Right lobe of liver (tissue), 6 donors: ENCODE data around the gene NEDD4L. TPM values are rescaled to one million over a fixed set of nuclear protein-coding genes. Genes with fewer than 3 reads are reported as not detected.

Experiments used
- ATAC-seq, 4 donors: fragments of 200-7000 bp; cut with Tn5 transposase; one replicate each; pipeline ENCODE4 v1.9.1; 2020; ENCODE audit warnings: mild to moderate bottlenecking in 4 of 4, moderate library complexity in 4 of 4
- DNase-seq, 3 donors: peaks; one replicate each; pipeline ENCODE4 v3.0.0-alpha.2; 2020
- H3K27ac ChIP-seq, 3 donors: fragments of 200-600 bp; one replicate each; pipeline ENCODE4 v1.8.0; 2022
- H3K27me3 ChIP-seq, 2 donors: fragments of 200-600 bp; one replicate each; pipeline ENCODE4 v1.8.0; 2022
- H3K36me3 ChIP-seq, 4 donors: fragments of 200-600 bp; sonication (generic) in 1 of 4; one replicate each; pipeline versions ENCODE4 v1.5.1 to v1.8.0; 2017 to 2022; ENCODE audit warnings: control low read depth in 1 of 4
- H3K4me1 ChIP-seq, 4 donors: fragments of 200-600 bp; sonication (generic) in 1 of 4; one replicate each; pipeline versions ENCODE4 v1.5.1 to v1.8.0; 2017 to 2022; ENCODE audit warnings: control low read depth in 1 of 4
- H3K4me3 ChIP-seq, 3 donors: fragments of 200-600 bp; one replicate each; pipeline ENCODE4 v1.8.0; 2022
- H3K9me3 ChIP-seq, 4 donors: fragments of 200-600 bp; sonication (generic) in 1 of 4; one replicate each; pipeline versions ENCODE4 v1.5.1 to v1.8.0; 2017 to 2022; ENCODE audit warnings: control low read depth in 1 of 4
- CTCF ChIP-seq, 4 donors: fragments of 200-600 bp in 3 of 4; fragments of 450-650 bp in 1 of 4; IDR thresholded peaks; one replicate each; pipeline versions ENCODE4 v1.5.1 to v1.8.0; 2016 to 2022; ENCODE audit warnings: antibody characterized with exemption in 4 of 4, mild to moderate bottlenecking in 2 of 4
- POLR2A ChIP-seq: fragments of 450-650 bp; IDR thresholded peaks from one replicate; pipeline ENCODE4 v1.6.1; 2017; ENCODE audit warnings: antibody characterized with exemption, mild to moderate bottlenecking
- WGBS: methylation state at CpG from one replicate; pipeline ENCODE4 v1.1.6; 2018; ENCODE audit warnings: low coverage, low lambda C conversion rate; ENCODE audit not compliant: insufficient coverage; ENCODE audit errors: missing lambda C conversion rate; 5-methylcytosine and 5-hydroxymethylcytosine counted together
- intact Hi-C, 2 donors: fragments of 100-400 bp; cut with DNase I; formaldehyde crosslinking; loops; one replicate each; pipeline versions ENCODE4 v1.11.2 to v1.14.1; 2022
- total RNA-seq, 6 experiments: library from RNA; depleted of rRNA in 2 of 6; stranded (reverse); fragments of >200 nt in 2 of 6; fragmentation: NEBNext Ultra II Directional in 3 of 6; extraction: Animal tissue kit (Norgen Biotek cat#: 25700) in 3 of 6; gene quantifications; one replicate each; pipeline versions ENCODE4 v1.1.0 to v1.2.4, GENCODE V29; 2016 to 2023
- donor health status: DM: no; HTN: yes; CAD: no.
- donor health status: DM: no; HTN: no; CAD: no.
- donor health status: DM: no; HTN: no; CAD: no.
- donor health status: DM: no; HTN: yes; CAD: no.
- donor health status: DM: no; HTN: yes; CAD: no.

Gene NEDD4L
- total RNA-seq, 6 experiments from 2014 or later: 21.5 to 41.0 (median 33.2) TPM

GRCh38 chr18:58209326-58209725 lies 165.3 kb downstream of the NEDD4L start:
- H3K4me3 ChIP-seq: no peak overlapping the region
- no peaks in the 10 kb centered on the region for H3K36me3 ChIP-seq
- intact Hi-C loops: no loop called here
- no peak for DNase-seq
- H3K4me1 ChIP-seq: peaks cover 0 to 16% (median 6%) of the 10 kb centered on the region in 4 donors
- H3K9me3 ChIP-seq: no peaks in the 10 kb centered on the region
- 87% methylated on average over 3 of the region's 3 CpGs for WGBS
- no peaks in the 10 kb centered on the region for H3K27me3 ChIP-seq
- H3K27ac ChIP-seq: no peak overlapping the region
- no peak for ATAC-seq
- TF ChIP-seq POLR2A (no peak), CTCF (IDR thresholded peaks at IDR 0.05) (no peak)

GRCh38 chr18:58211510-58211909 lies 167.5 kb downstream of the NEDD4L start:
- no peak overlapping the region for H3K4me3 ChIP-seq
- intact Hi-C loops: no loop called here
- H3K27ac ChIP-seq: no peak overlapping the region
- WGBS: 62% methylated on average over 4 of the region's 4 CpGs
- ATAC-seq: no peak
- no peak for TF ChIP-seq CTCF (IDR thresholded peaks at IDR 0.05)
- no peak for TF ChIP-seq POLR2A
- peaks cover 0 to 16% (median 6%) of the 10 kb centered on the region in 4 donors for H3K4me1 ChIP-seq
- no peaks in the 10 kb centered on the region for H3K36me3 ChIP-seq
- H3K9me3 ChIP-seq: no peaks in the 10 kb centered on the region
- no peak for DNase-seq
- H3K27me3 ChIP-seq: no peaks in the 10 kb centered on the region

- WGBS: 82% methylated on average over 8 of the region's 8 CpGs
- H3K36me3 ChIP-seq: no peaks in the 10 kb centered on the region
- no peaks in the 10 kb centered on the region for H3K27me3 ChIP-seq
- DNase-seq (no peak), ATAC-seq (no peak)
- TF ChIP-seq POLR2A: no peak
- TF ChIP-seq CTCF (IDR thresholded peaks at IDR 0.05): no peak
- peaks cover 0 to 14% (median 5%) of the 10 kb centered on the region in 4 donors for H3K4me1 ChIP-seq
- no peaks in the 10 kb centered on the region for H3K9me3 ChIP-seq
- H3K27ac ChIP-seq: no peak overlapping the region
- no peak overlapping the region for H3K4me3 ChIP-seq
- intact Hi-C loops: no loop called here
These were observed 168.2 kb downstream of the NEDD4L start for GRCh38 chr18:58212274-58212673.

- TF ChIP-seq POLR2A (no peak), CTCF (IDR thresholded peaks at IDR 0.05) (no peak)
- DNase-seq (no peak), ATAC-seq (peak in 2 of 4 donors; percentile 29)
- intact Hi-C loops: no loop called here
- no peaks in the 10 kb centered on the region for H3K27me3 ChIP-seq
- no peaks in the 10 kb centered on the region for H3K9me3 ChIP-seq
- WGBS: 75% methylated on average over 2 of the region's 2 CpGs
- H3K4me3 ChIP-seq: no peak overlapping the region
- no peak overlapping the region for H3K27ac ChIP-seq
- H3K4me1 ChIP-seq: peaks cover 0 to 4% (median 0%) of the 10 kb centered on the region in 4 donors
- H3K36me3 ChIP-seq: no peaks in the 10 kb centered on the region
These were observed 169.4 kb downstream of the NEDD4L start for GRCh38 chr18:58213440-58213839.

GRCh38 chr18:58215011-58215410 lies 171.0 kb downstream of the NEDD4L start:
- intact Hi-C loops: no loop called here
- H3K4me3 ChIP-seq: no peak overlapping the region
- H3K4me1 ChIP-seq: no peaks in the 10 kb centered on the region
- WGBS: 74% methylated on average over 6 of the region's 6 CpGs
- no peaks in the 10 kb centered on the region for H3K27me3 ChIP-seq
- DNase-seq (no peak), ATAC-seq (peak in 1 of 4 donors; percentile 34)
- TF ChIP-seq CTCF (IDR thresholded peaks at IDR 0.05) (no peak), POLR2A (no peak)
- H3K27ac ChIP-seq: no peak overlapping the region
- H3K36me3 ChIP-seq: no peaks in the 10 kb centered on the region
- H3K9me3 ChIP-seq: no peaks in the 10 kb centered on the region
